Glomerular visceral epithelial cell (primary cell): Measurements from ENCODE around the gene ZFHX3.
A peak's percentile ranks its signal among the peaks of the same experiment; 100 is the strongest.

Experiments
- DNase-seq: peaks from one replicate; pipeline ENCODE4 v3.0.0-alpha.2; 2016; ENCODE audit errors: extremely low spot score

Gene ZFHX3

GRCh38 chr16:72934636-72935403 is 113.1 kb downstream of the ZFHX3 start:
- DNase-seq = no peak

DNA sequence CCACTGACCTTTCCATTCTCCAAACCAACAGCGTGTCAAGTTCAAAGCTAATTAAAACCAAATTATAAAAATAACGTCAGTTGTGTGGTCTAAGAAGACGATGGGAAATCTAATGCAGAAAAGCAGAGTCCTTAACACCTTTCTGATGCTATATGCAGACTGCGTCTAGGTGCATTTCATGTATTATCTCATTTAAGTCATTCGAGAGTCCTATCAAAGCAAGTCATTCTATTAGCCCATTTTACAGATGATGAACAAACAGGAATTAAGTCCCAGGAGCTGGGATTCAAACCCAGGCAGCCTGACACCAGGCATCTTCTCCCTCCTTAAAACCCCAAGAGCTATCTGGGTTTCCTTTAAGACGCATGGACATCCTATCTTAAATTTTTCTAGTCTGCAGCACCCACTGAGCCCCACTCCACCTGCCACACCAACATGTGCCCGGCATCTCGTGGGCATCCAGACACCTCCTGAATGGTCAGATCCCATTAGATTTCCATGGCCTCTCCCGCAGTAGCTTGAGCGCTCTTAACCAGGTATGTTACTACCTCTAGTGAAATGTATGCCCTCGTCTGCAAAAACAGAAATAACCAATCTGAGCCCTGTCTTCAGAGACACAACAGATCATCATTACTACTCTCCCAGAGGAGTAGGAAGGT is 115.1 kb downstream of the ZFHX3 start:
- no peak for DNase-seq

- no peak for DNase-seq
These were observed 115.9 kb downstream of the ZFHX3 start for GRCh38 chr16:72932050-72932449.

DNA sequence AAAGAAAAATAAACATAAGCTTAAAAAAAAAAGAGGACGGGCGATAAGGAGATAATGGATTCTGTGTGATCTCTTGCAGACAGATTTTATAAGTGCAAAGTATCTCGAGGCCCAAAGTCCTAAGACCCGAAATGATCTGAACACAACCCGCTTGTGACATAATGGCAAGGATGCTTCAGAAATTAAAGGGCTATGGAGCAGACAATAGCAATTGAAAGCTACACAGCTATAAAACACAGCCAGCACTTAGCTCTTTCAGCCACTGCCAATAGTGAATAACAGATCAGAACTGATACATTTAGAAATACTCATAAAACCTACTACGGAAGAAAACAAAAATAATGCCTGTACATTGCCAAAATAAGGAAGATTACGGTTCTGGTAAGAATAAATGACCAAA is 117.5 kb downstream of the ZFHX3 start:
- DNase-seq = no peak

DNA sequence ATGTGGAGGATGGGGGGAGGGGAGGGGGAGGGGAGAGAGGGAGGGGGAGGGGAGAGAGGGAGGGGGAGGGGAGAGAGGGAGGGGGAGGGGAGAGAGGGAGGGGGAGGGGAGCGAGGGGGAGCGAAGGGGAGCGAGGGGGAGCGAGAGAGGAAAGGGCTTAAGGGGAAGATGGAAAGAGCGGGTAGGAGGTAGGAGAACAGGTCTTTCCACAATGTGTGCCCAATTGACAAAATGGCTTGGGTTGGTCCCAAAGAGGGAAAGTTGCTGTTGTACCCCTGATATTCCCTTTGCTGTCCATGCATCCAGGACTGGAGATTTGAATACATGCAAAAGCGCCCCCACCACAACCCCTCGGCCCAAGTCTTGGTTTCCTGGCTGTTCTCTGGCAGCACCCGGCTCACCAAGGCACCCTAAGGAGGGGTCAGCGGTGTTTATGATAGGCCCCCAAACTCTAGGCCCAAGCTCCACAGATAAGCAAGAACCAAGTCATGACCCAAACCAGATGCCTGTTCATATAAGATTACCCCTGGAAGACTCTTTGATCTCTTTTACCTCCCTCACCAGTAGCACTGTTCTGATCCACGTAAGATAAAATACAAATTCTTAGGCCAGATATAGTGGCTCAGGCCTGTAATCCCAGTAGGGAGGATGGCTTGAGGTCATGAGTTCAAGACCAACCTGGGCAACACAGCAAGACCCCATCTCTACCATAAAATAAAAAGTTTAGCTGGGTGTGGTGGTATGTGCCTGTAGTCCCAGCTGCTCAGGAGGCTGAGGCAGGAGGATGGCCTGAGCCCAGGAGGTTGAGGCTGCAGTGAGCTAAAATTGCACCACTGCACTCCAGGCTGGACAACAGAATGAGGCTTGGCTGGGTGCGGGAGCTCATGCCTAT is 119.6 kb downstream of the ZFHX3 start:
- DNase-seq = no peak

GRCh38 chr16:72927199-72928089 is 120.5 kb downstream of the ZFHX3 start:
- DNase-seq = peak; percentile 65

DNA sequence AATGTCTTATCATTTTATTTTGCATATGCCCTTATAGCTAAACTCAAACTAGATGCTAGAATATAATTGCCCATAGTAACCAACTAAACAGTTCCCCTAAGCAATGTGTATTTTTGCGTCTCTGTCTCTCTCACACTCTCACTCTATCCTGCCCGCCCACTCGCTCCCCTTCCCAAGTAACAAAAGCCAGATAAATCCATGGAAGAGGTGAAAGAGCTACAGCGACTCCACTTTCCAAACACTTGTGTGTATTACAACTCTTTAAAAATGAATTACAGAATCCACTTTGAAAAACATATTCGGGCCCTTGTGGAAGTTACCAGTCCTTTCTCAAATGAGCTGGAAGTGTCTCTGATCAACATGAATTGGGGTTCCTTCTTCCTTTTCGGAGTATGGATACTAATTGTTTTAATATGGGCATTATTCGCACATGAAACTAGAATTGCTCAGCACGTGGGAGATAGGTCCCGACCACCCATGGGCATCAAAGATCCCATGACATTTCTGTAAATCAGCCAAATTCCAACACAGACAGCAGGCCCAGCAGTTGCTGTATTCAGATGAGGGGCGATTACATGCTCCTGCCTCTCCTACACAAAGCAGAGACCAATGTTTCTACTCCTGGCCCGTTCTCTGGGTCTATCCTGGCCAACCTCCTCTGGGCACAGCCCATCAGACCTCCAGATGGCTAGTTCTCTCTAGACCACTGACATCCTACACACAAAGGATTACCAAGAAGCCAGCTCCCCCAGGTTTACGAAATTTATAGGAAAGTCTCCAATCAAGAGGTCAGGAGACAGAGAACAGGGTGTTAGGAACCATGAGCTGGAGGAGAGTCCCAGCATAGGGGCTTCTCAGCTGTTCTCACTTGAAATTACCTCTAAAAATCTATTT is 121.5 kb downstream of the ZFHX3 start:
- no peak for DNase-seq

GRCh38 chr16:72925631-72925979 is 122.3 kb downstream of the ZFHX3 start:
- DNase-seq = no peak

- DNase-seq = no peak
These were observed 122.8 kb downstream of the ZFHX3 start for GRCh38 chr16:72924927-72925630.

DNA sequence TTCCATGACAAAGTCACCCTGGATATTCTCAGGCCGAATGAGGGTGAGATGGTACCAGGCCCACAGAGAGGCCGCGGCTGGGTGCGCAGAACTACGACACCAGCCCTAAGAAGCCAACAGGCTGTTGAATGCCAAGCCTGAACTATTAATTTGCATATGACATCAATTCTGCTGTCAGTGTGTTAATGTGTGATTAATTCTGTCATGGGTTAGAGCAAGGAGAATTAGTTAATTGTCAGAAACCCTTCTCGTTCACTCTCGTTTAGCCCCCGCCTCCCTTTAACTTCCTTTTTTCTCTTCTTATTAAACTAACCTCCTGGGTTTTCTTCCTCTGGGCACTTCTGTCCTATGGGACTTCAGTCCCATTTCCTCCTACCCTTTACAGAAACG is 123.4 kb downstream of the ZFHX3 start:
- no peak for DNase-seq

- no peak for DNase-seq
These were observed 124.2 kb downstream of the ZFHX3 start for GRCh38 chr16:72923757-72924156.

DNA sequence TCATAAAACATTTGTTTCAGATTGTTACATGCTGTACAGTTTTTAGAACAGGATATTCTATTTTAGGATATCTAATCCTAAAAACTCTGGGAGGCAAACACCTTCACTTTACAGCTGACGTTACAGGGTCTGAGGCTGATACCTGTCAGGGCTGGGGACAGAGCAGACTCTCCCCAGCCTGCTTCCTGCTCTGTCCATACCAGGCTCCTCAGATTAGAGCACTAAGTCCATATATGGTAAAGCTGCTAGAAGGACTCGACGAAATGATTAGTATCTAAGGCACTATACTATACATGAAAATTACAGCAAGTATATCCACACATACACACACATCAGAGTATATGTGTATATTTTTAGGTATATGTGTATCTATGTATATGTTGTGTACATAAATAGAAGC is 125.2 kb downstream of the ZFHX3 start:
- no peak for DNase-seq

DNA sequence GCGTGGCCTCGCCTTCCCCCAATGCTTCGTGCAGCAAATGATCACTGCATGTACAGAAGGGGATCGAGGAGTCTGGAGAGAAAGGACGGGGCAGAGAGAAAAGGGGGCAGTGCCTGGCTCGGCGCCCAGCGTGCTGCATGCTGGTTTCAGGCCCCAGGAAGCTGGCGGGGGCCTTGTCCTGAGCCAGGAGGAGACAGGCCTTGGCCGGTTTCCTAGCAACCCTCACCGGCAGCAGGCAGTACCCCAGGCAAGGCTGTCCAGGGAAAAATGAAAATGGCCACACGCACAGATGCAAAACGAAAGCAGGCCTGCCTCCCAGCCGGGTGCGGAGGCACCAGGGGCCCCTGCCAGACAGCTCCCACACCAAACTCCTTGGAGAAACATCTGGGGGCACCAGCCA is 126.3 kb downstream of the ZFHX3 start:
- no peak for DNase-seq

DNA sequence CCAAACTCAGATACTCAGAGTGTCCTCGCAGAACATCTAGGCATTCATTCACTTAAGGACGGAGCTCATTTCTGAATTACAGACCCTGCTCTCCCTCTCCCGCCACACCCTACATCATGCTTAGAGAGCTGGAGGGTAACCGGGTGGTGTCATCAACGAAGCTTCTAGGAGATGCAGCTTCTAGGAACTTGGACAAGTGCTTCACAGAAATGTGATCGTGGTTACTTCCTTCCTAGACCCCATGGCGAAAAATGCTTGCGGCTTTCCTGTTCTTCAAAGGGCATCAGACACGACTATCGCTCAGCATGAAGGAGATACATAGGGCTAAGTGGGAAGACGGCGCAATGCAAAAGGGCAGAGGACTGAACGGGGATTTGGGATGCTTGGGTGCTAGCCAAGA is 126.8 kb downstream of the ZFHX3 start:
- DNase-seq = no peak

- no peak for DNase-seq
These were observed 130.9 kb downstream of the ZFHX3 start for GRCh38 chr16:72917051-72917450.

DNA sequence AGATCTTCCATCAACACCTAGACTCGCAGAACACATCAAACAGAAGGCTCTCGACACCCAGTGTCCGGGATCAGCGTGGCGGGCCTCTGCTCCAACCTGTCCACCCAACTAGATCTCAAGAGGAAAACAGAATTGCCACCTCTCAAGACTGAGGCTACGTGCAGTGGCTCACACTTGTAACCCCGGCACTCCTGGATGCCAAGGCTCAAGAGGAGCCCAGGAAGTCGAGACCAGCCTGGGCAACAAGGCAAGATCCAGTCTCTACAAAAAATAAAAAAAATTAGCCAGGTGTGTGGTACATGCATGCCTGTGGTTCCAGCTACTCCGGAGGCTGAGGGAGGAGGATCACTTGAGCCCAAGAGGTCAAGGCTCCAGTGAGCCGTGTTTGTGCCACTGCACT is 132.6 kb downstream of the ZFHX3 start:
- no peak for DNase-seq

DNA sequence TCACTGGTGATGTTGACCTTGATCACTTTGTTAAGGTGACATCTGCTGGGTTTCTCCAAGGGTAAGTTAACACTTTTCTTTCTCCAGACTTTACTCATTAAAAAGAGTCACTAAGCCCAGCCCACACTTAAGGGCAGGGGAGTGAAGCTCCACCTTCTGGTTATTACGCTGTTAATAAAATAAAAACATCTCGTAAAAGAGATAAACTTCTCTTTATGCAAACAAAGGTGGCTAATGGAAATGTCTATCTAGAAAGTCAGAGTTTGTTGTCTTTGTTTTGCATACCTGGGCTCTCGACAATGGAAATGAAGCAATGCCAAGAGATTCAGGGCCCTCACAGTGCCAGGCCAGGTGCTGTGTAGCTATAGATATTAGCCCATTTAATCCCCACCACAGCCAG is 134.4 kb downstream of the ZFHX3 start:
- DNase-seq = no peak

GRCh38 chr16:72911971-72912370 is 136.0 kb downstream of the ZFHX3 start:
- DNase-seq = no peak

- DNase-seq = no peak
These were observed 137.1 kb downstream of the ZFHX3 start for GRCh38 chr16:72910875-72911274.

GRCh38 chr16:72910381-72910780 is 137.5 kb downstream of the ZFHX3 start:
- no peak for DNase-seq
